Stimulated activated CD4-positive, alpha-beta T cell treated with anti-CD3 and anti-CD28 coated beads, Interleukin-12 subunit alpha, Interleukin-12 subunit beta, amount 100 ng/mL, for 24 hours (primary cell): ENCODE results near the gene SLC13A1.
"Not testable (repeated sequence)": the region's sequence is repeated elsewhere in the genome, so short reads cannot be mapped to it uniquely, and the experiment has no call there.

ENCODE experiments used
- DNase-seq, 2 experiments: peaks; one replicate each; pipeline ENCODE4 v3.0.0-alpha.2; 2020; ENCODE audit warnings: low read depth in 2 of 2

SLC13A1 gene

GRCh38 chr7:123199883-123200282 lies at the start of gene SLC13A1:
Gene SLC13A1, minus strand, starts transcription at chr7:123199969. Its CDS starts 23 bp downstream, at chr7:123199946.
- no peak for DNase-seq

DNA sequence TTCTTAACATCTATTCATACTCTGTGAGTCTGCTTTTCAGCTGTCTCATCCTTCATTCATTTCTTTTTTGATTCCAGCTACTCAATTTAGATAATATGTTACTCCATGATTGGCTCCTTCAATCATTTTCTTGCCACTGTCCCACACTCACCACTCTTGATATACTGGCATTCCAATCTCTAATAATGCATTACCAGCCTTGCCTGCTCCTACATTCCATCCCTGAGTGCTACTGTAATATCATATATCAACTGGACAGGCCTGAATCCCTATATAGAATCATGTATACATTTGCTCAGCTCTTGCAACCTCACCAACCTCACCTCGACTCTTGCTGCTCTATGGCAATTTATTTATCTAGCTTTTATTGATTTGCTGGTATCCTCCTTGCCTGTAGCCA lies 45.0 kb upstream of the SLC13A1 start:
- DNase-seq, result no peak

DNA sequence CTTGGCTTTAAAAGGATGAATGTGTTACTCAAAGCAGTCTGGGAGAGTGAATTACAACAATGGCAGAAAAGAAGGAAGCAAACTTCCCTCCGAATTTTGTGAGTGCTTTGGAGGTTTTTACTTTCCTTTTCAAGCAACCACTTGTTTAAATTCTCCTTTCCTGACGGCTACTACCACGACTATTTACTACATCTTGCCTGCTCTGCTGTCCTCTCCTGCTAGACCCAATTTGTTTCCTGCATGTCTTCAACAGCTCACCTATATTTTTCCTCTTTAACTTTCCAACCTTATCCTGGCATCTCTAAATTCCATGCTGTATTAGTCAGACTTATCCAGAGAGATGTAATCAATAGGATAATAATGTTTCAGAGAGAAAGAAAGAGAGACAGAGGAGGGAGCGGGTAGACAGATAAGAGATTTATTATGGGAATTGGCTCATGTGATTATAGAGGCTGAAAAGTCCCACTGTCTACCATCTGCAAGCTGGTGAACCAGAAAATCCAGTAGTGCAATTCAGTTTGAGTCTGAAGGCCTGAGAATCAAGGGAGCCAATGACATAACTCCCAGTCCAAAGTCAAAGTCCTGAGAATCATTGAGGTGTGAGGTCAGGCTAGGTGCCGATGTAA lies 42.8 kb upstream of the SLC13A1 start:
- no peak for DNase-seq

DNA sequence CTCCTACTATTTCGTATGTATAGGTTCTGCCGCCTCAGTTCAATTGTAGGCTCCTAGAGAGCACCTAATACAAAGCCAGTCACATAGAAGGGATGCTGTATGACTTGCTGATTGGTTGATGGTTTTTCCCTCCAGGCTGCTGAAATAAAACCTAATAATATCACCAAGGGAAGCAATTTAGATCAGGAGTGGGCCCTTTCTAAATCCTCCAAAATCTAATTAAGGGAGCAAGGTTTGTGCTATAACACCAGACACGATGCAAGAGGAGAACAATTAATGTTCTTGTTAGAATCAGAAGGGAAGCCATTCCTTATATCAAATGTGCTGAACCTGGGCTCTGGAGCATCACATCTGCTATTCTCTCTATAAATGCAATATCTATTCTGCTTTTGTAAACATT lies 42.0 kb upstream of the SLC13A1 start:
- DNase-seq, result no peak

- no peak for DNase-seq
Observed at GRCh38 chr7:123231021-123232000, 31.5 kb upstream of the SLC13A1 start.

- no peak for DNase-seq
Observed at GRCh38 chr7:123230603-123231002, 30.8 kb upstream of the SLC13A1 start.

DNA sequence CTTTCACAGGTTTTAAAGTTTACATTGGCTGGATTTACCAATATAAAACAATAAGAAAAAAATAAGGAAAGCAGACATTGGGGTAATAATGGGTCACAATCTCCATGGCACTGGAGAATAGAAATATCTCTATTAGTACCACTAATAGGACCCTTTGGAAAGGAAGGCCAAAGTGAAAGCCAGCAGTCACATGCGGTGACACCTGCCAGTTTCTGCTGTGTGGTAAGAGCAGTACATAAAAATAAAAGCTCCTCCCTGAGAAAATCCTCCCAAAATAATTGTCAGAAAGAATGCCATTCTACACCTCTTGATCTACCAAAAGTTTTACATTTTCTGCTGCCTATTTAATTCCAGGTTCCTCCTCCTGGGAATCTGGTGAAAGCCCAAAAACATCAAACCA lies 30.4 kb upstream of the SLC13A1 start:
- DNase-seq, result no peak

DNA sequence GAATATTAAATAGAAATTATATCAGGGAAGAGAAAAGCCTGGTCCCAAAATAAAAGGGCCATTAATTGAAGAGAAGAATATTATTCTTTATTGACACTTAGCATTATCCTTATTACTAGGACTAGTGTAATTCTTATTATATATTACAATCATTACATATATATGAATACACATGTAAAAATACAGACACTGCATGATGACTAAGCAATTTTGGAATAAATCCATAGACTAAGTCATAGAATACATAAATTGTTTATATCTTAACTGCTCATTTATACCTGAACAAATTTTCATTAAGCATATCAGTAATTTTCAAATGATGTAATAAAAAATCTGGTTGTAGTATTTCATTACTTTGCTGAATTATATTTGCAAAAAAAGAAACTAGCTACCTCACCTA lies 29.7 kb upstream of the SLC13A1 start:
- DNase-seq, result no peak

DNA sequence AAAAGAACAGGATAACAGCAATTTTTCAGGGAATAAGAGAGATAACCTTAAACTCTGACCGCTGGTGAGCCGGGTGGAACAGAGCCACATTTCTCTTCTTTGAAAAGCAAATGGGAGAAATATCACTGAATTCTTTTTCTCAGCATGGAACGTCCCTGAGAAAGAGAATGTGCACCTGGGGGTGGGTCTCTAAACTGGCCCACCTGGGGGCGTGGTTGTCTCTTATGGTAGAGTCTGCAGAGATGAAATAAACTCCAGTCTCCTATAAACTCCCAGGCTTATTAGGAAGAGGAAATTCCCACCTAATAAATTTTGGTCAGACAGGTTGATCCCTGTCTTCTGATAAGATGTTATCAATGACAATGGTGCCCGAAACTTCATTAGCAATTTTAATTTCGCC lies 27.9 kb upstream of the SLC13A1 start:
- not testable (repeated sequence) for DNase-seq

DNA sequence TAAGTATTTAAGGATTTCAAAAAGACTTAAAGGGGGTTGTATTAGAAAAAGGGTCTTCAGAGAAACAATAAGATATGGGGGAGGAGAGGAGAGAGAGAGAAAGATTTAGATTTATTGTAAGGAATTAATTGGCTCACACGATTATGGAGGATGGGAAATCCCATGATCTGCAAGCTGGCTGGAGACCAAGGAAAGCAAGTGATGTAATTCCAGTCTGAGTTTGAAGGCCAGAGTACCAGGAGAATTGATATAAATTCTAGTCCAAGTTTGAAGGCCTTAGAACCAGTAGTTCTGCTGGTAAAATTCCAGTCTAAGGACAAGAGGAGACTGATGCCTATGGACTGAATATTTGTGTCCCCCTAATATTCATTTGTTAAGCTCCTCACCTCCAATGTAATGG lies 20.6 kb upstream of the SLC13A1 start:
- DNase-seq, result no peak

DNA sequence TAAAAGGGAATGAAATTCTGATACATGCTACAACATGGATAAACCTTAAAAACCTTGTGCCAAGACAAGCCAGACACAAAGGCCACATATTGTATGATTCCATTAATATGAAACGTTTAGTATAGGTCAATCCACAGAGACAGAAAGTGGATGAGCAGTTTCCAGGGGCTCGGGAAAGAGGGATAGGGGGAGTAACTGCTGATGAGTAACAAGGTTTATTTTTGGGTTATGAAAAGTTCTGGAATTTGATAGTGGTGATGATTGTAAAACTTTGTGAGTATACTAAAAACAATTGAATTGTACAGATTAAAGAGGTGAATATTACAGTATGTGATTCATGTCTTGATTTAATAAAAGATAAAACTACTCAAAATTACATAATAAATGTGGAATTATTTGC lies 19.1 kb upstream of the SLC13A1 start:
- DNase-seq, result no peak

- no peak for DNase-seq
Observed at GRCh38 chr7:123216825-123217224, 17.1 kb upstream of the SLC13A1 start.

- DNase-seq, result no peak
Observed at GRCh38 chr7:123215350-123215749, 15.6 kb upstream of the SLC13A1 start.

GRCh38 chr7:123211545-123211944 lies 11.8 kb upstream of the SLC13A1 start:
- DNase-seq, result no peak

DNA sequence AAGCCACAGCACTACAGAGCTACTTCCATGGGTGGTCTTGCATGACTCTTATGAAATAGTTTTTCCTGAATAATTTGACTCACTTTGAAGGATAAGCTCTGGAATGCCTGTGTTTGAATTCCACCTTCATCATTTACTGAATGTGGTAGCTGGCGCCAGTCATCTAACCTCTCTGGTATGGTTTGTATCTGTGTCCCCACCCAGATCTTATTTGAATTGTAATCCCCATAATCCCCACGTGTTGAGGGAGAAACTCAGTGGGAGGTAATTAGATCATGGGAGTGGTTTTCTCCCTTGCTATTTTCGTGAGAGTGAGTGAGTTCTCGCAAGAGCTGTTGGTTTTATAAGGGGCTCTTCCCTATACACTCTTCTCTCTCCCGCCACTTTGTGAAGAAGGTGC lies 11.2 kb upstream of the SLC13A1 start:
- DNase-seq, result no peak

GRCh38 chr7:123209786-123210185 lies 10.0 kb upstream of the SLC13A1 start:
- no peak for DNase-seq

DNA sequence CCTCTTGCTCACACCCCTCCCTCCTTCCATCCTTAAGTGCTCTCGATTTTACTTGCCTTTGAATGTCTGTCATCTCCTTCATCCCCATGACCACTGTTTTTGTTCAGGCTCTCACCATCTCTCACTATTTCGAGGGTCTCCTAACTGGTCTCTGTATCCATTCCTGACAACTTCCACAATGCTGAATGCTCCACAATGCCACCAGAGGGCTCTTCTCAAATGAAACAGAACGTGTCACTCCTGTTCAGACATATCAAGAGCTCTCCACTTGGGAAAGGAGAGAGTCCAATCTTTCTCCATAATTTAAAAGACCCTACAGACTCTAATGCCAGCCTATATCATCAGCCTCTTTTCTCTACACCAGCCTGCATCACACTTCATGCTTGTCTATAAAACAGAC lies 9.0 kb upstream of the SLC13A1 start:
- DNase-seq, result no peak

GRCh38 chr7:123204206-123204835 lies 4.6 kb upstream of the SLC13A1 start:
- no peak for DNase-seq

- DNase-seq, result no peak
Observed at GRCh38 chr7:123201901-123202300, 2.1 kb upstream of the SLC13A1 start.

GRCh38 chr7:123198668-123199652 lies 809 bp downstream of the SLC13A1 start:
- no peak for DNase-seq

GRCh38 chr7:123198111-123198510 lies 1.7 kb downstream of the SLC13A1 start:
- DNase-seq, result no peak
